H9 (cell line): ENCODE measurements around the gene CARD11. TPM values are rescaled to one million over a fixed set of nuclear protein-coding genes. Genes with fewer than 3 reads are reported as not detected.

Experiments used
- DNase-seq: peaks from one replicate; pipeline ENCODE4 v3.0.0-alpha.2; 2017
- H2AFZ ChIP-seq: one replicate; pipeline ENCODE4 v1.6.1; 2013; ENCODE audit warnings: mild to moderate bottlenecking, low read length, control low read depth, moderate library complexity
- H2AK5ac ChIP-seq: 2 replicates; pipeline ENCODE4 v1.6.1; 2013; ENCODE audit warnings: low read length, control low read depth, mixed read lengths; ENCODE audit not compliant: insufficient read length
- H2BK120ac ChIP-seq: one replicate; pipeline ENCODE4 v1.6.1; 2013; ENCODE audit warnings: low read depth, mild to moderate bottlenecking, low read length, control low read depth, inconsistent platforms; ENCODE audit not compliant: poor library complexity, severe bottlenecking
- H2BK12ac ChIP-seq: 2 replicates; pipeline ENCODE4 v1.6.1; 2013; ENCODE audit warnings: low read length, control low read depth, mixed read lengths, low read depth; ENCODE audit not compliant: insufficient read length
- H2BK15ac ChIP-seq: 2 replicates; pipeline ENCODE4 v1.6.1; 2013; ENCODE audit warnings: low read depth, low read length, control low read depth
- H2BK20ac ChIP-seq: one replicate; pipeline ENCODE4 v1.6.1; 2013; ENCODE audit warnings: low read depth, mild to moderate bottlenecking, low read length, control low read depth, inconsistent platforms; ENCODE audit not compliant: poor library complexity, severe bottlenecking
- H2BK5ac ChIP-seq: 2 replicates; pipeline ENCODE4 v1.6.1; 2013; ENCODE audit warnings: low read length, control low read depth, mixed read lengths; ENCODE audit not compliant: insufficient read length
- H3K14ac ChIP-seq: 2 replicates; pipeline ENCODE4 v1.6.1; 2013; ENCODE audit warnings: low read length, control low read depth; ENCODE audit not compliant: insufficient read depth
- H3K18ac ChIP-seq: 2 replicates; pipeline ENCODE4 v1.6.1; 2013; ENCODE audit warnings: low read depth, mild to moderate bottlenecking, mixed read lengths, low read length, control low read depth; ENCODE audit not compliant: insufficient read length
- H3K23ac ChIP-seq: 2 replicates; pipeline ENCODE4 v1.6.1; 2013; ENCODE audit warnings: low read length, control low read depth, mixed read lengths, low read depth; ENCODE audit not compliant: insufficient read length
- H3K23me2 ChIP-seq: 2 replicates; pipeline ENCODE4 v1.6.1; 2013; ENCODE audit warnings: low read depth, mild to moderate bottlenecking, mixed read lengths, low read length, control low read depth; ENCODE audit not compliant: insufficient read length, poor library complexity, severe bottlenecking
- H3K27ac ChIP-seq: 2 replicates; pipeline ENCODE4 v1.5.1; 2013; ENCODE audit warnings: low read length, control low read depth, mixed read lengths, low read depth; ENCODE audit not compliant: insufficient read length
- H3K27me3 ChIP-seq: 2 replicates; pipeline ENCODE4 v1.6.1; 2013; ENCODE audit warnings: low read length, control low read depth, inconsistent platforms; ENCODE audit not compliant: insufficient read depth
- H3K4ac ChIP-seq: 2 replicates; pipeline ENCODE4 v1.6.1; 2013; ENCODE audit warnings: low read depth, mild to moderate bottlenecking, control low read depth, inconsistent platforms, low read length, moderate library complexity
- H3K4me1 ChIP-seq: 2 replicates; pipeline ENCODE4 v1.6.1; 2013; ENCODE audit warnings: low read length, control low read depth, inconsistent platforms; ENCODE audit not compliant: insufficient read depth
- H3K4me2 ChIP-seq: 2 replicates; pipeline ENCODE4 v1.6.1; 2013; ENCODE audit warnings: low read length, control low read depth, mixed read lengths; ENCODE audit not compliant: insufficient read length, insufficient read depth
- H3K56ac ChIP-seq: 2 replicates; pipeline ENCODE4 v1.6.1; 2013; ENCODE audit warnings: low read depth, mild to moderate bottlenecking, mixed read lengths, low read length, control low read depth; ENCODE audit not compliant: insufficient read length
- H3K79me1 ChIP-seq: 2 replicates; pipeline ENCODE4 v1.6.1; 2013; ENCODE audit warnings: low read depth, mild to moderate bottlenecking, moderate library complexity, low read length, control low read depth, inconsistent platforms; ENCODE audit not compliant: insufficient read depth, poor library complexity, severe bottlenecking
- H3K79me2 ChIP-seq: 2 replicates; pipeline ENCODE4 v1.6.1; 2013; ENCODE audit warnings: low read length, control low read depth, inconsistent platforms; ENCODE audit not compliant: insufficient read depth
- H3K9ac ChIP-seq: 2 replicates; pipeline ENCODE4 v1.6.1; 2013; ENCODE audit warnings: low read length, control low read depth, mixed read lengths; ENCODE audit not compliant: insufficient read length; ENCODE audit errors: extremely low read depth
- H3K9me3 ChIP-seq: one replicate; pipeline ENCODE4 v1.6.1; 2013; ENCODE audit warnings: low read depth, low read length, inconsistent platforms; ENCODE audit not compliant: control insufficient read depth
- H3T11ph ChIP-seq: one replicate; pipeline ENCODE4 v1.6.1; 2013; ENCODE audit warnings: mild to moderate bottlenecking, low read length, control low read depth, inconsistent platforms
- H4K20me1 ChIP-seq: one replicate; pipeline ENCODE4 v1.6.1; 2013; ENCODE audit not compliant: control insufficient read depth, insufficient read length, insufficient read depth
- H4K5ac ChIP-seq: 2 replicates; pipeline ENCODE4 v1.6.1; 2013; ENCODE audit warnings: low read depth, mild to moderate bottlenecking, mixed read lengths, low read length, control low read depth; ENCODE audit not compliant: insufficient read length
- H4K8ac ChIP-seq: replicated peaks from 2 replicates; pipeline ENCODE4 v1.6.1; 2013; ENCODE audit warnings: low read length, control low read depth, mixed read lengths, low read depth; ENCODE audit not compliant: insufficient read length
- H4K91ac ChIP-seq: 2 replicates; pipeline ENCODE4 v1.6.1; 2013; ENCODE audit warnings: low read depth, mild to moderate bottlenecking, moderate library complexity, mixed read lengths, low read length, control low read depth; ENCODE audit not compliant: insufficient read length
- H3K27ac Mint-ChIP-seq, 3 experiments: 2 replicates in 2 of 3; 3 replicates in 1 of 3; pipeline ENCODE4 v1.8.0; 2020 to 2021; ENCODE audit warnings: mixed read lengths in 3 of 3, mild to moderate bottlenecking in 1 of 3, moderate library complexity in 1 of 3
- H3K27me3 Mint-ChIP-seq: 2 replicates; pipeline ENCODE4 v1.8.0; 2021; ENCODE audit warnings: low read depth, mild to moderate bottlenecking, moderate library complexity, mixed read lengths
- H3K36me3 Mint-ChIP-seq, 3 experiments: 2 replicates in 2 of 3; 3 replicates in 1 of 3; pipeline ENCODE4 v1.8.0; 2020 to 2021; ENCODE audit warnings: low read depth in 3 of 3, mixed read lengths in 3 of 3; ENCODE audit not compliant: insufficient read depth in 1 of 3
- H3K4me1 Mint-ChIP-seq, 2 experiments: 2 replicates each; pipeline ENCODE4 v1.8.0; 2020; ENCODE audit warnings: mixed read lengths in 2 of 2
- H3K4me3 Mint-ChIP-seq, 2 experiments: 2 replicates in 1 of 2; 3 replicates in 1 of 2; pipeline ENCODE4 v1.8.0; 2020 to 2021; ENCODE audit warnings: mild to moderate bottlenecking in 2 of 2, mixed read lengths in 2 of 2, moderate library complexity in 1 of 2
- H3K9me3 Mint-ChIP-seq, 2 experiments: 2 replicates in 1 of 2; 3 replicates in 1 of 2; pipeline ENCODE4 v1.8.0; 2020; ENCODE audit warnings: mild to moderate bottlenecking in 2 of 2, mixed read lengths in 2 of 2, moderate library complexity in 1 of 2
- WGBS: extraction: QIAGEN DNeasy Blood & Tissue Kit; methylation state at CpG from one replicate; pipeline ENCODE4 v1.1.7; 2013; ENCODE audit warnings: missing lambda C conversion rate, low lambda C conversion rate, mixed read lengths; ENCODE audit not compliant: insufficient read length; ENCODE audit errors: extremely low coverage; 5-methylcytosine and 5-hydroxymethylcytosine counted together
- total RNA-seq: library from RNA; stranded (reverse); gene quantifications from 2 replicates; pipeline ENCODE4 v1.2.1, GENCODE V29; 2021
- TF ChIP-seq, protein P1 (sequence below): fragments of 200-600 bp; sonication (generic); conservative IDR thresholded peaks from 3 replicates; pipeline ENCODE4 v1.8.0; 2021; ENCODE audit warnings: antibody characterized with exemption, mild to moderate bottlenecking

CARD11 gene
- total RNA-seq, 1 experiment from 2014 or later: 20.0 TPM

GRCh38 chr7:2880051-2880450 is 163.6 kb downstream of the CARD11 start:
- H3K27me3 ChIP-seq: no peaks in the 10 kb centered on the region
- Mint-ChIP-seq H3K27ac (peak overlapping the region in 1 of 3 experiments; percentile 17; a peak in 3 of 7 replicates), H3K36me3 (no peaks in the 10 kb centered on the region), H3K4me1 (peaks cover 23 to 45% of the 10 kb centered on the region in 2 experiments), H3K27me3 (no peaks in the 10 kb centered on the region), H3K9me3 (peaks cover 0 to 5% of the 10 kb centered on the region in 2 experiments; a peak in 2 of 5 replicates), H3K4me3 (no peak overlapping the region)
- no peak overlapping the region for H3K14ac ChIP-seq
- H3K79me1 ChIP-seq: no peaks in the 10 kb centered on the region
- TF ChIP-seq, protein P1, sequence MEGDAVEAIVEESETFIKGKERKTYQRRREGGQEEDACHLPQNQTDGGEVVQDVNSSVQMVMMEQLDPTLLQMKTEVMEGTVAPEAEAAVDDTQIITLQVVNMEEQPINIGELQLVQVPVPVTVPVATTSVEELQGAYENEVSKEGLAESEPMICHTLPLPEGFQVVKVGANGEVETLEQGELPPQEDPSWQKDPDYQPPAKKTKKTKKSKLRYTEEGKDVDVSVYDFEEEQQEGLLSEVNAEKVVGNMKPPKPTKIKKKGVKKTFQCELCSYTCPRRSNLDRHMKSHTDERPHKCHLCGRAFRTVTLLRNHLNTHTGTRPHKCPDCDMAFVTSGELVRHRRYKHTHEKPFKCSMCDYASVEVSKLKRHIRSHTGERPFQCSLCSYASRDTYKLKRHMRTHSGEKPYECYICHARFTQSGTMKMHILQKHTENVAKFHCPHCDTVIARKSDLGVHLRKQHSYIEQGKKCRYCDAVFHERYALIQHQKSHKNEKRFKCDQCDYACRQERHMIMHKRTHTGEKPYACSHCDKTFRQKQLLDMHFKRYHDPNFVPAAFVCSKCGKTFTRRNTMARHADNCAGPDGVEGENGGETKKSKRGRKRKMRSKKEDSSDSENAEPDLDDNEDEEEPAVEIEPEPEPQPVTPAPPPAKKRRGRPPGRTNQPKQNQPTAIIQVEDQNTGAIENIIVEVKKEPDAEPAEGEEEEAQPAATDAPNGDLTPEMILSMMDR: no peak
- H3T11ph ChIP-seq: no peak overlapping the region
- no peak overlapping the region for H4K91ac ChIP-seq
- no peak overlapping the region for H4K8ac ChIP-seq
- no peaks in the 10 kb centered on the region for H4K20me1 ChIP-seq
- no peak overlapping the region for H4K5ac ChIP-seq
- H3K9ac ChIP-seq: no peak overlapping the region
- no CpG with 5 or more reads among the region's 8 CpGs for WGBS
- H2AFZ ChIP-seq: no peak overlapping the region
- no peaks in the 10 kb centered on the region for H3K9me3 ChIP-seq
- no peak overlapping the region for H2BK15ac ChIP-seq
- no peak overlapping the region for H2AK5ac ChIP-seq
- peaks cover 5% of the 10 kb centered on the region; the same call in 1 of the 2 replicates for H3K4me1 ChIP-seq
- no peak overlapping the region for H3K56ac ChIP-seq
- H3K79me2 ChIP-seq: no peaks in the 10 kb centered on the region
- H3K18ac ChIP-seq: no peak overlapping the region
- no peak overlapping the region for H2BK20ac ChIP-seq
- no peaks in the 10 kb centered on the region for H3K23me2 ChIP-seq
- H2BK5ac ChIP-seq: no peak overlapping the region
- no peak overlapping the region for H3K27ac ChIP-seq
- DNase-seq: no peak
- no peak overlapping the region for H3K23ac ChIP-seq
- no peak overlapping the region for H2BK120ac ChIP-seq
- no peak overlapping the region for H3K4me2 ChIP-seq
- H2BK12ac ChIP-seq: no peak overlapping the region
- H3K4ac ChIP-seq: no peak overlapping the region
